Activated CD8-positive, alpha-beta T cell treated with anti-CD3 and anti-CD28 coated beads, Interleukin-2, amount 10 ng/mL, durations not matched to agents 7 days and 5 days (primary cell): ENCODE data around the gene PNRC2. TPM values are rescaled to one million over a fixed set of nuclear protein-coding genes. Genes with fewer than 3 reads are reported as not detected.

Experiments
- ATAC-seq: fragments of 150-1000 bp; cut with Tn5 transposase; one replicate; pipeline ENCODE4 v1.10.0; 2021; ENCODE audit warnings: moderate library complexity
- CTCF ChIA-PET: fragments of 350-600 bp; sonication (Branson Sonifier 250); formaldehyde crosslinking; loops from one replicate; lab custom pipeline; 2021; ENCODE audit warnings: antibody characterized with exemption; lab: Charles Lee
- POLR2A ChIA-PET: fragments of 350-600 bp; sonication (Branson Sonifier 250); formaldehyde crosslinking; loops from one replicate; lab custom pipeline; 2021; ENCODE audit warnings: antibody characterized with exemption; lab: Charles Lee
- DNase-seq: peaks from one replicate; pipeline ENCODE4 v3.0.0-alpha.2; 2020
- H3K27ac Mint-ChIP-seq: one replicate; pipeline ENCODE4 v1.8.0; 2021; ENCODE audit warnings: mild to moderate bottlenecking, mixed read lengths
- H3K27me3 Mint-ChIP-seq: one replicate; pipeline ENCODE4 v1.8.0; 2021; ENCODE audit warnings: low read depth, mixed read lengths
- H3K36me3 Mint-ChIP-seq: one replicate; pipeline ENCODE4 v1.8.0; 2021; ENCODE audit warnings: low read depth, mixed read lengths
- H3K4me1 Mint-ChIP-seq: one replicate; pipeline ENCODE4 v1.8.0; 2021; ENCODE audit warnings: low read depth, mixed read lengths
- H3K4me3 Mint-ChIP-seq: one replicate; pipeline ENCODE4 v1.8.0; 2021; ENCODE audit warnings: mild to moderate bottlenecking, mixed read lengths
- H3K9me3 Mint-ChIP-seq: one replicate; pipeline ENCODE4 v1.8.0; 2022; ENCODE audit warnings: mixed read lengths; ENCODE audit not compliant: insufficient read depth
- total RNA-seq, 2 experiments: library from RNA; stranded (reverse); gene quantifications; one replicate each; pipeline ENCODE4 v1.2.3, GENCODE V29; 2021

The PNRC2 gene
- 100 to 1,000 TPM; 129 to 134 TPM for total RNA-seq

GRCh38 chr1:23959461-23960290 lies at the start of gene PNRC2:
TSS of gene PNRC2 (plus strand) at chr1:23959828. CDS start at chr1:23961458, 1,630 bp downstream.
- peak within 1 kb of the TSS; percentile 100 for H3K27ac Mint-ChIP-seq
- peak within 1 kb of the TSS; percentile 100 for H3K4me3 Mint-ChIP-seq
- no peaks in the 10 kb centered on the region for H3K9me3 Mint-ChIP-seq
- ATAC-seq (peak; percentile 91), DNase-seq (peak; percentile 98)
- no peaks in the 10 kb centered on the region for H3K27me3 Mint-ChIP-seq
- ChIA-PET CTCF (interaction anchor here (0.8 to 1.8 kb wide), 6 partner anchors 8 to 149 kb away, joined by 3 to 7 read pairs (median 4); no protein-coding TSS in a partner anchor), POLR2A (interaction anchor here (0.6 to 5.6 kb wide), 23 partner anchors 9 to 615 kb away, joined by 3 to 151 read pairs (median 5); partner anchors contain the start of genes ELOA, HMGCL, HNRNPR and LYPLA2)
- peaks cover 48% of the 10 kb centered on the region for H3K36me3 Mint-ChIP-seq
- peaks cover 68% of the 10 kb centered on the region for H3K4me1 Mint-ChIP-seq

GRCh38 chr1:23910144-23910543 lies 49.5 kb upstream of the PNRC2 start:
- Mint-ChIP-seq H3K4me1 (peaks cover 82% of the 10 kb centered on the region), H3K36me3 (peaks cover 21% of the 10 kb centered on the region)
- POLR2A ChIA-PET = interaction anchor here (0.6 to 2.2 kb wide), 4 partner anchors 13 to 132 kb away, joined by 3 to 7 read pairs (median 6); partner anchors contain the start of genes PITHD1 and PNRC2

GRCh38 chr1:23910553-23911246 lies 48.9 kb upstream of the PNRC2 start:
- Mint-ChIP-seq H3K36me3 (peaks cover 21% of the 10 kb centered on the region), H3K4me3 (peak overlapping the region; percentile 76), H3K27me3 (no peaks in the 10 kb centered on the region), H3K4me1 (peaks cover 78% of the 10 kb centered on the region), H3K27ac (peak overlapping the region; percentile 84), H3K9me3 (no peaks in the 10 kb centered on the region)
- DNase-seq (peak; percentile 37), ATAC-seq (no peak)
- ChIA-PET CTCF (interaction anchor here (0.8 to 3.9 kb wide), 6 partner anchors 41 to 212 kb away, joined by 3 to 26 read pairs (median 4); partner anchors contain the start of gene FUCA1), POLR2A (interaction anchor here (1.0 to 2.2 kb wide), 3 partner anchors 48 to 133 kb away, joined by 3 to 7 read pairs (median 6); partner anchors contain the start of genes PITHD1 and PNRC2)

More at GRCh38 chr1:23910144-23910543, 49.5 kb upstream of the PNRC2 start:
- H3K9me3 Mint-ChIP-seq = no peaks in the 10 kb centered on the region
- H3K4me3 Mint-ChIP-seq = peak overlapping the region; percentile 58
- peak overlapping the region; percentile 49 for H3K27ac Mint-ChIP-seq
- CTCF ChIA-PET = interaction anchor here (0.8 to 3.9 kb wide), 6 partner anchors 9 to 211 kb away, joined by 3 to 26 read pairs (median 4); no protein-coding TSS in a partner anchor
- no peak for DNase-seq
- ATAC-seq = no peak
- H3K27me3 Mint-ChIP-seq = no peaks in the 10 kb centered on the region

DNA sequence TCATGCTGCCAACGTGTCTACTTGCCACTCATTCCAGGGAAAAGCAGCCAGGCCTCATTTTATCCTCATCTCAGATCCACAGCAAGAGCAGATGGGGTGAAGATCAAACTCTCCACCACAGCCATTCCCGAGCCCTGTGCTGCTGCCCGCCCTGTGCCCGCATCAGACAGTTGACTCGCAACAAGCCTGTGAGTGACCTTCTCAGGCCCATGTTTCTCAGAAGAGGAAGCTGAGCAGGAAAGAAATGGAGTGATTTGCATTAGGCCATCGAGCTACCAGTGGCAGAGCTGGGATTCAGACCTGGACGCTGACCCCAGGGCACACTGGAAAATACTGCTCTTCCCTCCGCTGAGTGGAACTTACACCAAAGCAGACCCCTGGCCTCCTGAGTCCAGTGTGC lies 47.7 kb upstream of the PNRC2 start:
- DNase-seq (no peak), ATAC-seq (no peak)
- peaks cover 19% of the 10 kb centered on the region for H3K36me3 Mint-ChIP-seq
- H3K27ac Mint-ChIP-seq = peak overlapping the region; percentile 88
- H3K27me3 Mint-ChIP-seq = no peaks in the 10 kb centered on the region
- POLR2A ChIA-PET = interaction anchor here (0.8 kb wide), 1 partner anchor 48 kb away, joined by 3 read pairs; the partner anchor contains the start of gene PNRC2
- peak overlapping the region; percentile 76 for H3K4me3 Mint-ChIP-seq
- no peaks in the 10 kb centered on the region for H3K9me3 Mint-ChIP-seq
- peaks cover 82% of the 10 kb centered on the region for H3K4me1 Mint-ChIP-seq
- CTCF ChIA-PET = interaction anchor here (1.1 to 3.9 kb wide), 3 partner anchors 44 to 140 kb away, joined by 3 to 26 read pairs (median 12); partner anchors contain the start of gene FUCA1

- ATAC-seq = peak; percentile 19
- POLR2A ChIA-PET = interaction anchor here (0.8 to 1.6 kb wide), 3 partner anchors 12 to 222 kb away, joined by 3 to 4 read pairs (median 3); partner anchors contain the start of gene RPL11
- Mint-ChIP-seq H3K9me3 (no peaks in the 10 kb centered on the region), H3K27me3 (no peaks in the 10 kb centered on the region), H3K4me1 (peaks cover 76% of the 10 kb centered on the region), H3K4me3 (peak within 1 kb of the TSS; percentile 76), H3K36me3 (peaks cover 19% of the 10 kb centered on the region), H3K27ac (peak within 1 kb of the TSS; percentile 88)
- CTCF ChIA-PET = interaction anchor here (0.5 to 1.9 kb wide), 6 partner anchors 45 to 141 kb away, joined by 3 to 19 read pairs (median 3); no protein-coding TSS in a partner anchor
- peak; percentile 63 for DNase-seq
These were observed 46.3 kb upstream of the PNRC2 start, which contains the start of gene CNR2 for GRCh38 chr1:23913212-23913880. TSS of gene CNR2 (minus strand) at chr1:23913362. CDS start at chr1:23875617, 37,745 bp downstream.

GRCh38 chr1:23914921-23915320 lies 44.7 kb upstream of the PNRC2 start:
- DNase-seq (no peak), ATAC-seq (no peak)
- H3K36me3 Mint-ChIP-seq = peaks cover 9% of the 10 kb centered on the region
- POLR2A ChIA-PET = no interaction called here
- no peak overlapping the region for H3K4me3 Mint-ChIP-seq
- H3K4me1 Mint-ChIP-seq = peaks cover 64% of the 10 kb centered on the region
- CTCF ChIA-PET = interaction anchor here (0.8 to 4.0 kb wide), 7 partner anchors 44 to 144 kb away, joined by 3 to 131 read pairs (median 23); partner anchors contain the start of genes GALE, LYPLA2 and PITHD1
- no peaks in the 10 kb centered on the region for H3K27me3 Mint-ChIP-seq
- peak overlapping the region; percentile 30 for H3K27ac Mint-ChIP-seq
- H3K9me3 Mint-ChIP-seq = no peaks in the 10 kb centered on the region

DNA sequence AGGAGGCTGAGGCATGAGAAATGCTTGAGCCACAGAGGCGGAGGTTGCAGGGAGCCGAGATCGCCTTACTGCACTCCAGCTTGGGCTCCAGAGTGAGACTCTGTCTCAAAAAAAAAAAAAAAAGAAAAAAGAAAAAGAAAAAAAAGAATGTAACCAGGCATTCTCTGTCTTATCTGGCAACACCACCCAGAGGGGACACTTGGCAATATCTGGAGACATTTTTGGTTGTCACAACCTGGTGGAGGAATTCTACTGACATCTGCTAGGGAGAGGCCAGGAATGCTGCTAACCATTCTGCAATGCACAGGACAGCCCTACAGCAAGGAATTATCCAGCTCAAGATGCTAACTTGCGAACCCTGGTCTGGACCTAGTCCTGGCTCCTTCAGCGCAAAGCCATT lies 44.2 kb upstream of the PNRC2 start:
- no peak for DNase-seq
- H3K4me1 Mint-ChIP-seq = peaks cover 59% of the 10 kb centered on the region
- peaks cover 6% of the 10 kb centered on the region for H3K36me3 Mint-ChIP-seq
- CTCF ChIA-PET = interaction anchor here (0.8 to 4.0 kb wide), 11 partner anchors 13 to 145 kb away, joined by 3 to 131 read pairs (median 9); partner anchors contain the start of genes GALE, LYPLA2 and PITHD1
- no peak overlapping the region for H3K27ac Mint-ChIP-seq
- POLR2A ChIA-PET = interaction anchor here (1.4 kb wide), 1 partner anchor 114 kb away, joined by 3 read pairs; no protein-coding TSS in a partner anchor
- H3K9me3 Mint-ChIP-seq = no peaks in the 10 kb centered on the region
- ATAC-seq = no peak
- no peak overlapping the region for H3K4me3 Mint-ChIP-seq
- no peaks in the 10 kb centered on the region for H3K27me3 Mint-ChIP-seq

- ChIA-PET POLR2A (interaction anchor here (0.8 to 1.4 kb wide), 2 partner anchors 99 to 115 kb away, joined by 3 to 4 read pairs; no protein-coding TSS in a partner anchor), CTCF (interaction anchor here (0.6 to 4.0 kb wide), 43 partner anchors 8 to 279 kb away, joined by 3 to 131 read pairs (median 6); partner anchors contain the start of genes FUCA1, GALE, HMGCL and LYPLA2)
- Mint-ChIP-seq H3K4me1 (peaks cover 49% of the 10 kb centered on the region), H3K27ac (peak overlapping the region; percentile 5), H3K36me3 (no peaks in the 10 kb centered on the region), H3K27me3 (no peaks in the 10 kb centered on the region), H3K9me3 (no peaks in the 10 kb centered on the region), H3K4me3 (no peak overlapping the region)
- DNase-seq (peak; percentile 84), ATAC-seq (peak; percentile 93)
These were observed 43.2 kb upstream of the PNRC2 start for GRCh38 chr1:23916209-23917131.

DNA sequence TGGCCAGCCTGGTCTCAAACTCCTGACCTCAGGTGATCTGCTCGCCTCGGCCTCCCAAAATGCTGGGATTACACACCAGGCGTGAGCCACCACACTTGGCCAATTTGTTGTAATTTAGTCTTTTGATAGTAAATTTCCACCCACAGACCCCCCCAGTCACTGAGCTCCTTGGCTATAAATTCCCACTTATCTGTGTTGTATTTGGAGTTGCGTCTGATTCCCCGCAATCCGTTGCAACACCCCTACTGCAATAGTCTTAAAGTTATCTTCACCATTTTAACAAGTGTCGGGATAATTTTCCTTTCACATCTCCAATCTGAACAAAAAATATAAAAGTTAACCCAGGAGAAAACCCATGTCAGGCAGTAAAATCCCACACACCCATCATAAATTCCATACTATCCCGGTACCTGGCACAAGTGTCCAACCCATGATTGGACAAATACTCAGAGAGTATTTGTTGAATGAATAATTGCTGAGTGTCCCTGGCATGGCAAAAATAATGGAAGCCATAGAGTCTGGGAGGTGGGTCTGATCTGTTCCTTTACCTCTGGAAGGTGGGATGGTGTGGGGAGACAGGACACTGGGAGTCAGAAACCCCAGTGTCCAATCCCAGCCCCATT lies 37.2 kb upstream of the PNRC2 start:
- Mint-ChIP-seq H3K9me3 (no peaks in the 10 kb centered on the region), H3K4me1 (peaks cover 4% of the 10 kb centered on the region), H3K27ac (no peak overlapping the region), H3K36me3 (no peaks in the 10 kb centered on the region), H3K27me3 (peaks cover 6% of the 10 kb centered on the region), H3K4me3 (no peak overlapping the region)
- ChIA-PET POLR2A (no interaction called here), CTCF (interaction anchor here (0.8 to 1.0 kb wide), 2 partner anchors 113 to 150 kb away, joined by 3 to 4 read pairs; no protein-coding TSS in a partner anchor)
- DNase-seq = no peak
- ATAC-seq = no peak
